H54 (cell line): ENCODE measurements around the gene SDK1.

Source experiments
- DNase-seq: peaks from one replicate; pipeline ENCODE4 v3.0.0; 2011; ENCODE audit warnings: low spot score, mixed read lengths; ENCODE audit not compliant: insufficient read length
- FAIRE-seq: peaks from 3 replicates; lab custom pipeline; 2011; peaks lifted over from hg19 to GRCh38; lab: Jason Lieb, UNC
- POLR2A ChIP-seq: IDR thresholded peaks from 2 replicates; pipeline ENCODE4 v1.6.1; 2011; ENCODE audit warnings: low read depth, mild to moderate bottlenecking, low read length

SDK1 gene

GRCh38 chr7:3630081-3630480 lies 329.0 kb downstream of the SDK1 start:
- TF ChIP-seq POLR2A = no peak
- FAIRE-seq = no peak
- DNase-seq = no peak

DNA sequence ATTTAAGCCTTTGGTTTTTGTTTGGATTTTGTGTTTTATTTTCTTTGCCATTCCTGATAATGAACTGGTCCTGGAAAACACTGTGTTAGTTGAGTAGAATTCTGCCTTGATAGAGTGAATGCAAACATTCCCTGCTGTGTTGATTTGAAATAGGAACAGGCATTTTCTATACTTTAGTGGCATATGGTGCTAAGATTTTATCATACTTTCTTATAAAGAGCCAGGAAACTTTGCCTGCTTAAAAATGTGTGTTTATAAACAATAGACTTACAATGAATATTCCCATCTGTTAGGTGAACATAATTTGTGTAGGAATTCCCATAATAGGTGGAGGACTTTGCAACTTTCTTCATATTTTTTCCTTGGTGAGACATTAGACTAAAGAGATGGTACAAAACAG lies 333.3 kb downstream of the SDK1 start:
- no peak for TF ChIP-seq POLR2A
- DNase-seq (no peak), FAIRE-seq (no peak)

DNA sequence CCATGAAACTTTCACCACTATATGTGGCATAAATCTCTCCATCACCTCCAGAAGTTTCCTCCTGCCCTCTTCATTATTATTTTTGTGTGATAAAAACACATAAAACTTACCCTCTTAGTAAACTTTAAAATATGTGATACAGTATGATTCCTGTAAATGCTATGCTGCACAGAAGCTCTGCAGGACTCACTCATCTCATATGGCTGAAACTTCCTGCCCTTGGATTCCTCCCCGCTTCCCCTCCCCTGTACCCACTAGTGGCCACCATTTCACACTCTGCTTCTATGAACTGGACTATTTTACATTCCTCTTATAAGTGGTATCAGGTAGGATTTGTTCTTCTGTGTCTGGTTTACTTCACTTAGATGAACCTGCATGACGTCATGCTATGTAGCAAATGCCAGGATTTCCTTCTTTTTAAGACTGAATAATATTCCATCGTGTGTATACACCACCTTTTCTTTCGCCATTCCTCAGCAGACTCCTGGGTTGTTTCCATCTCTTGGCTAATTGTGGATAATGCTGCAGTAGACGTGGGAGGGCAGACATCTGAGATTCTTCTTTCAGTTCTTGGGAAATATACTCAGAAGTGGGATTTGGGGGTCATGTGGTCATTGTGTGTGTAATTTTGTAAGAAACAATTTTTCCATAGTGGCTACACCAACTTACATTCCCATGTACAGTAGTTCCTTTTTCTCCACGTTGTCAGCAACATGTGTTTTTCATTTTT lies 335.2 kb downstream of the SDK1 start:
- DNase-seq (peak; percentile 11), FAIRE-seq (peak; percentile 6)
- no peak for TF ChIP-seq POLR2A

DNA sequence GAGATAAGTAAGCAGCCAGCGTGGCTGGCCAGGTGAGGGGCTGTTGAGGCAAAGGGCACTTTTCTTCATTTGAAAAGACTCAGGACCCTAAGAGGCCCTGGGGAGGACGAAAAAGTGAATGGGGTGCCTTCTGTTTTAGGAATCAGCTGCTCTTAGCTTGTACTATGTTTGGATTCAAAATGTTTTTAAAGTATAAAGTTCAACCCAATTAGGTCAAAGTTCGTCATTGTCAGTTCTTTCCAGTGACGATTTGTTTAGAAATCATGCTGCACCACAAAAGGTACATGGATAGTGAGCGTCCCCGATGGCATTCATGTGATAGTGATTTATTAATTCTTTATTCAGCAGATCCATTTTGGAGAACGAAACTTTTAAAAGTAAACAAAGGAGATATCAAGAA lies 338.2 kb downstream of the SDK1 start:
- FAIRE-seq (no peak), DNase-seq (no peak)
- no peak for TF ChIP-seq POLR2A

GRCh38 chr7:3641582-3641981 lies 340.5 kb downstream of the SDK1 start:
- no peak for TF ChIP-seq POLR2A
- no peak for DNase-seq
- no peak for FAIRE-seq

GRCh38 chr7:3643091-3643490 lies 342.0 kb downstream of the SDK1 start:
- no peak for FAIRE-seq
- TF ChIP-seq POLR2A = no peak
- DNase-seq = no peak

DNA sequence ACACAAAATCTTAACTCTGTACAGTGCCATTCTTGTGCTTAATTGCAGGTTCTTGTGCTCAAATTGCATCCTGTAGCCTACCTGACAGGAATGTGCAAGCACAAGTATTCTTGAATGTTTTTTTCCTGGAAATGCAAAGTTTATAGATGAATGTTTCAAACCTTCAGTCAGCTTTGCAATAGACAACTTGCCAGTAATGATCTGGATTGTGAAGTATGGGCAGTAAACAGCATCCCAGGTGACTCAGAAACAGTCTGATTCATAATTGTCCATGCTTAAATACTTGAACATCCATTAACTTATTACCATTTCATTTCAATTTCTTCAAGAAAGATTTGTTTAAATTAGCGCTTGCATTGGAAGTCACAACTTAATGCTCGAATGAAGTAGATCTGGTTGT lies 347.2 kb downstream of the SDK1 start:
- FAIRE-seq (no peak), DNase-seq (no peak)
- TF ChIP-seq POLR2A = no peak

DNA sequence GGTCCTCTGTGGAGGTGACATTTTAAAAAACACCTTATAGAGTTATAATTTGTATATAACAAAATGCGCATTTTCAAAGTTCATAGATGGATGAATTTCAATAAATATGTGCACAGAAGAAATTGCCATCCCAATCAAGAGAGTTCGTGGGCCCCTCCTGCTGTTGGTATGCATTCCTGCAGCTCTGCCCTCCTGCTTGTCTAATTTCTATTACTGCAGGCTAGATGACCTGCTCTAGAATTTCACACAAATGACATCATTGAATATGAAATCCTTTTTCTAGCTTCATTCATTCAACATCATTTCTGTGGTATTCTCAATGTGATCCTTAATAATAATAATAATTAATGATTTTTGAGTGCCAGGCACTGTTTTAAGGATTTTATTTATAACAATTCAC lies 348.2 kb downstream of the SDK1 start:
- no peak for TF ChIP-seq POLR2A
- FAIRE-seq (no peak), DNase-seq (no peak)

- DNase-seq = no peak
- FAIRE-seq = no peak
- TF ChIP-seq POLR2A = no peak
Observed at GRCh38 chr7:3649678-3650440, 348.8 kb downstream of the SDK1 start.

DNA sequence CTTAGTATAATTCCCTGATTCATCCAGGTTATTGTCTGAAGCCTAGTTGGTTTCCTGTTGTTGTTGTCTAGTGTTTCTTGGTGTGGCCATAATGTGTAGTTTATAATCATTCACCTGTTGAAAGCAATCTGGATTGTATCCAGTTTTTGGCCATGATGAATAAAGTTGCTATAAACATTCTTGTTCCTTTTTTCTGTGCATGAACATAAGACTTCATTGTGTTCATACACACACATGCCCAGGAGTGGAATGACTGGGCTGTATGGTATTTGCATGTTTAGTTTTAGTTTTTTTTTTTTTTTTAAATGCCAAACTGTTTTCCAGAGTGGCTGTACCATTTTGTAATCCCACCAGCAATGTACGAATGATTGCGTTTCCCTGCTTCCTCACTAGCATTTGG lies 349.8 kb downstream of the SDK1 start:
- no peak for TF ChIP-seq POLR2A
- DNase-seq (no peak), FAIRE-seq (no peak)

DNA sequence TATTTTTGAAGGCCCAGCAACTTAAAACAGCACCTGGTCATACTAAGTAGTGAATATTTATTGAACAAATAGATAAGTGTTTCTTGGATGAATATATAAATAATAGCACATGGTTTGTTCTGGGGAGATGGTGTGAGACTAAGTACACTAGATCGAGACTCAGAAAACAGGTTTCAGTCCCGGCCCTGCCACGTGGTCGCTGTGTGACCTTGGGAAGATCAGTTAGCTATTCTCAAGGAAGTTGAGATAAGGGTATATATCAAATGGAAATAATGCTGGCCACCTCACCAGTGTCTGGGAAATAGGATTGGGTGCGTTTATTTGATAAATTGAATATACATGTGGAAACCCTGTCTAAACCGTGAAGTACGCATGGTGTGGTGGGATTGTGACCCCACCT lies 354.6 kb downstream of the SDK1 start:
- DNase-seq (no peak), FAIRE-seq (no peak)
- no peak for TF ChIP-seq POLR2A

GRCh38 chr7:3657206-3657605 lies 356.2 kb downstream of the SDK1 start:
- DNase-seq (no peak), FAIRE-seq (no peak)
- no peak for TF ChIP-seq POLR2A

DNA sequence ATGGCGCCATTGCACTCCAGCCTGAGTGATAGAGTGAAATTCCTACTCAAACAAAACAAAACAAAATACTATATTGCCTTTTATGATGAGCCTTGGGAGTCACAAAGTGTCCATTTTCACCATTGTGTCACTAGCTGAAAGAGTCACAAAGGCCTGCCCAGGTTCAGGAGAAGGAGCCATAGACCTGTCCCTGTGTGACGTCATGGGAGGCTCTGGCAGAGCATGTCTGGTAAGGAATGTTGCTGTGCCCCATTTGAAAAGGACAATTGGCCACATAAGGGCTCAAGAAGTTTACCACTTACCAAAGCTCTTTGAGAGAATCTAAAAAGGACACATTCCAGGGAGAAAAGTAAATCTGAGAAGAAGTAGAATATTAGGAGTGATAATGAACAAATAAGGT lies 367.7 kb downstream of the SDK1 start:
- FAIRE-seq (no peak), DNase-seq (no peak)
- no peak for TF ChIP-seq POLR2A

- DNase-seq (no peak), FAIRE-seq (no peak)
- TF ChIP-seq POLR2A = no peak
Observed at GRCh38 chr7:3670898-3671297, 369.8 kb downstream of the SDK1 start.

DNA sequence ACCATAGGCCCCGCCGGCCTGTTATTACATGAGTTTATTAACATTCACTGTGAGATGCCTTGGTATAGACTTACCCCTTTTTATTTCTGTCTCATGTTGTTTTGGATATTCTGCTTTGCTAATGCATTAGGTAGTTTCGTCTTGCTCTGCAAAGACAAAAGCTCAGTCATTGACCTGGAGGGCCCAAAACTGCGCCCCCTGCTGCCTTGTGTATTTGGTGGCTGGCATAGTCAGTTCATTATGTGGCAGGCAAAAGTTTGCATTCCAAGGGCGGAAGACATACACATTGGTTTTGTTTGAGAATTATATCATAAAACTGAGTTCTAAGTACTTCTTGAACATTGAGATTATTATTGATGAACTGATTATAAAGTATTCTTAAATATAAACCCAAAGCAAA lies 372.5 kb downstream of the SDK1 start:
- DNase-seq (peak; percentile 52), FAIRE-seq (no peak)
- TF ChIP-seq POLR2A = no peak

DNA sequence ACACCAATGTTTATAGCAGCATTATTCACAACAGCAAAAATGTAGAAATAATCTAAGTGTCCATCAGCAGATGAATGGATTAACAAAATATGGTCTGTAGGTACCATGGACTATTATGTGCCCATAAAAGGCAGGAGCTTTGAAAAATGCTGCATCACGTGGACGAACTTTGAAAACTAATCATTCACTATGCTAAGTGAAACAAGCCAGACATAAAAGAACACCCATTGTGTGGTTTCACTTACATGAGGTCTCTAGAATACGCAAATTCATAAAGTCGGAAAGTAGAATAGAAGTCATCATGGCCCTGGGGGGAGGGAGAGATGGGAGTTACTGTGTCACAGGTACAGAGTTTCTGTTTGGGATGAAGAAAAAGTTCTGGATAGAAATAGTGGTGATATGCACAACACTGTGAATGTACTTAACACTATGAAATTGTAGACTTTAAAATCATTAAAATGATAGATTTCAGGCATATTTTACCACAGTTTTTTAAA lies 377.3 kb downstream of the SDK1 start:
- TF ChIP-seq POLR2A = no peak
- DNase-seq (no peak), FAIRE-seq (no peak)
